Astrocyte of the cerebellum (primary cell): Measurements from ENCODE around the gene VWA8.
"Not testable (repeated sequence)": the region's sequence is repeated elsewhere in the genome, so short reads cannot be mapped to it uniquely, and the experiment has no call there.

Experiments used
- DNase-seq: peaks from one replicate; pipeline ENCODE4 v3.0.0-alpha.2; 2011; ENCODE audit warnings: low read depth
- H3K4me3 ChIP-seq: 2 replicates; pipeline ENCODE4 v1.5.1; 2011; ENCODE audit warnings: mild to moderate bottlenecking, low read depth, low read length, moderate library complexity
- CTCF ChIP-seq: IDR thresholded peaks from 2 replicates; pipeline ENCODE4 v1.5.1; 2012; ENCODE audit warnings: low read length, low read depth, moderate library complexity, mild to moderate bottlenecking; ENCODE audit errors: missing control alignments
- in situ Hi-C: cut with HindIII; loops from 2 replicates; pipeline ENCODE4 v1.10.0; 2017; ENCODE audit warnings: low sequenced_read_pairs

Gene VWA8

DNA sequence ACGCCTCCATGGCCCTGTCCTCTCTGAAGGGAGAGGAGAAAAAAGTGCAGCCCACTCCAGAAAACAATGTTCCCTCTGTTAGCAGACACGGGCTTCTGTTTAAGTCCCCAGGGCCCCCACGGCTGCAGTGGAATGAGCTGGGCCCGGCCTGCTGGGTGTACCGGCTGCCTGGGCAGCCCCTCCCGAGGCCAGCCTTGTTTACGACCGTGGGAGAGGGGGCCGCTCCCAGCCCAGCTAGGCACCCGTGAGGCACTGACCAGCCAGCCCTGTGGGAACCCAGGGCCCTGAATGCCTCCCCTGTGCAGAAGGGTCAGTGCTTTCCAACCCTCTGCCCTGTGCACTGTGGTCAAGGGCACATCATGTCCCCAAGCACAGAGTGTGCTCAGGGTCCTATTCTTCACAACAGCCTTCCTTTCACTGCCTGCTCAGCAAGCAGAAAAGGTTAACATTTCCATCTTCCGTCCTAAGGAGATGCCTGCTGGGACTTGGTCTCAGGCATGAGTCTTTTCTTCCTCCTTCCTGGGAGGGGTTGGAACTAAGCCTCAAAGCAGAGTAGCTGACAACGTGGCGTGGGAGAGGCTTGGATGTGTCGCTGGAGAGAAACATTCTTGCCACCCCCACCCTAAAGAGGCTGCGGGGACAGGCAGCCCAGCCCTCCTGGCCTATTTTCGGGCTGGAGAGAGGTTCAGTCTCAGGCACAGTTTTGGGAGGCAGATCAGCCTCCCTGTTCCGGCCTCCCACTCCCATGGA, 413.5 kb downstream of the VWA8 start:
- no peak overlapping the region for H3K4me3 ChIP-seq
- TF ChIP-seq CTCF: no peak

DNA sequence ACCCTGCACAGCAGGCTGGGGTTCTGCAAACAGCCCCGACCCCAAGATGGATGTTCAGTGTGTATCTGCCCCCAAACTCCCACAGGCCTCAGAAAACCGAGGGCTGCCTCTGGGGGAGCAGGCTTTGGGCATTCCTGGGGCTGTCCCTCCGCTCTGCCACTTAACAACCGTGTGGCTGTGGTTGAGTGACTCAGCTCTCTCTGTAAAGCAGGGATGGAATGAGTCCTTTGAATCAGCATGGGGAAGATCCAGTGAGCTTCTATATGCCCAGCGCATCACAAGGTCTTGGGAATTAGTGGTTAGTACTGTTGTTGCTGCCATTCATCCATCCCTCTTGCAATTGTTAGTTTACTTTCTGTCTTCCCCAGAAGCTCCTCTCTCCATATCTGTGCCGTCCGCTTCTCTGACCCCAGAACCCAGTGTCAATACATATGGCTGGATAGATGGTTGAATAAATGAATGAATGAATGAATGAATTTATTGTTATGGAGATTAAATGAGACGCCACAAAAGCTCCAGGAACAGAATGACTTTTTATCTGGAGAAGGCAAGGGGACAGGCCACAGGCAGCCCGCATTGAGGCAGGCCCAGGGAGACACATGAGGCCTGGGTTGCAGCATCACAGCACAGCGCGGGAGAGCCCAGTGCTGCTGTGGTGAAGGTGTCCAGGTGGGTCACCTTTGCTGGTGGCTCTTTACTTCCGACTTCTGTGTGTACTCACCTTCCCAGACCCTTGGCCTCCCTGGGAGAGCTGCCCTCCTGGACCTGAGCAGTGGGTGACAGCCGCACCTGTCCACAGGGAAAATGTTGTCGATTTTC, 414.3 kb downstream of the VWA8 start:
- in situ Hi-C loops: no loop called here
- no peak for TF ChIP-seq CTCF
- peak; percentile 89 for DNase-seq

More for the DNA sequence above, 413.5 kb downstream of the VWA8 start:
- in situ Hi-C loops: no loop called here
- DNase-seq: no peak

DNA sequence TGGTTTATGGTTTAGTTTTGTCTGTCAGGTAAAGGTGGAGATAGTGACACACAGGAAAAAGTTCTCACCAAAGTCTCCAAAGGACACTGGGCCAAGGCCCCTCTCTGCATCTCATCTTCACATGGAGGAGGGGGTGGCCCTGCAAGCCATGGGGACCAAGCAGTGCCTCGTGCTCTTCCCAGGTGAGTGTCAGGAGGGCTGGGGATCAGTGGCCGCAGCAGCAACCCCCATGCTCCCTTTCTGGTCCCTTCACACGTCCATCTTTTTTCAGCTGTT, 415.5 kb downstream of the VWA8 start:
- no peak overlapping the region for H3K4me3 ChIP-seq
- DNase-seq: no peak
- in situ Hi-C loops: no loop called here
- TF ChIP-seq CTCF: no peak

More for the DNA sequence above, 414.3 kb downstream of the VWA8 start:
- H3K4me3 ChIP-seq: no peak overlapping the region

- TF ChIP-seq CTCF: no peak
- no peak overlapping the region for H3K4me3 ChIP-seq
- no peak for DNase-seq
- in situ Hi-C loops: no loop called here
These were observed 417.1 kb downstream of the VWA8 start for GRCh38 chr13:41543664-41544300.

- H3K4me3 ChIP-seq, in situ Hi-C loops, DNase-seq: not testable (repeated sequence)
These were observed 418.1 kb downstream of the VWA8 start for GRCh38 chr13:41542799-41543198.

GRCh38 chr13:41542281-41542680, 418.6 kb downstream of the VWA8 start:
- no peak for TF ChIP-seq CTCF
- no peak overlapping the region for H3K4me3 ChIP-seq
- in situ Hi-C loops: no loop called here
- no peak for DNase-seq
